ENCODE measurements around the gene TMEM117.
"Not testable (repeated sequence)": the region's sequence is repeated elsewhere in the genome, so short reads cannot be mapped to it uniquely, and the experiment has no call there.

The TMEM117 gene

GRCh38 chr12:44367916-44368315 lies 532.0 kb downstream of the TMEM117 start:
- in situ Hi-C loops (cut with HindIII; ENCODE audit: low pct_unique_long_range_greater_than_20kb, low sequenced_read_pairs): no loop called here
- DNase-seq (ENCODE audit: low read depth in 1 of 2, low spot score in 1 of 2): no peak

GRCh38 chr12:44369998-44370397 lies 534.1 kb downstream of the TMEM117 start:
- DNase-seq (ENCODE audit: low read depth in 1 of 2, low spot score in 1 of 2): no peak
- in situ Hi-C loops (cut with HindIII; ENCODE audit: low pct_unique_long_range_greater_than_20kb, low sequenced_read_pairs): no loop called here
- TF ChIP-seq JUND (IDR thresholded peaks at IDR 0.05; ENCODE audit: low read depth): no peak

More at GRCh38 chr12:44367916-44368315, 532.0 kb downstream of the TMEM117 start:
- TF ChIP-seq JUND (IDR thresholded peaks at IDR 0.05; ENCODE audit: low read depth): no peak

GRCh38 chr12:44370982-44371381 lies 535.1 kb downstream of the TMEM117 start:
- no peak for TF ChIP-seq JUND (IDR thresholded peaks at IDR 0.05; ENCODE audit: low read depth)
- in situ Hi-C loops (cut with HindIII; ENCODE audit: low pct_unique_long_range_greater_than_20kb, low sequenced_read_pairs): no loop called here
- no peak for DNase-seq (ENCODE audit: low read depth in 1 of 2, low spot score in 1 of 2)

DNA sequence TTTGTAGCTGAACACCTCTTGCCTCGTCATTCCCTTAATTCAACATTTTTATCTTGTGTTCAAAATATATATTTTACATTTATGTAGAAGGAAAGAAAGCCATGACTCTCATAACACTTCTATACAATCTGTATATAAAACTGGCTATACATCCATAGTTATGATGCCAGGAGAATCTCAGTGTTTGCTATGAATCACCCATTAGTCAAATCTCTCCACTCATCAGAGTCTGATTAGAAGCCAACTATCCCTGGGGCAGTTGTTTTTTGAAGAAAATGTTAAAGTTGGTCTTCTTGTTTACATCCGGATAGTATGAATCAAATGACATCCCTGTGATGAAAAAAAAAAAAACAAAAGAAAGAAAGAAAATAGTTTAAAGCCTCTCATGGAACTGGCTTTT lies 536.4 kb downstream of the TMEM117 start:
- TF ChIP-seq JUND (IDR thresholded peaks at IDR 0.05; ENCODE audit: low read depth): no peak
- in situ Hi-C loops (cut with HindIII; ENCODE audit: low pct_unique_long_range_greater_than_20kb, low sequenced_read_pairs): no loop called here
- DNase-seq (ENCODE audit: low read depth in 1 of 2, low spot score in 1 of 2): no peak

DNA sequence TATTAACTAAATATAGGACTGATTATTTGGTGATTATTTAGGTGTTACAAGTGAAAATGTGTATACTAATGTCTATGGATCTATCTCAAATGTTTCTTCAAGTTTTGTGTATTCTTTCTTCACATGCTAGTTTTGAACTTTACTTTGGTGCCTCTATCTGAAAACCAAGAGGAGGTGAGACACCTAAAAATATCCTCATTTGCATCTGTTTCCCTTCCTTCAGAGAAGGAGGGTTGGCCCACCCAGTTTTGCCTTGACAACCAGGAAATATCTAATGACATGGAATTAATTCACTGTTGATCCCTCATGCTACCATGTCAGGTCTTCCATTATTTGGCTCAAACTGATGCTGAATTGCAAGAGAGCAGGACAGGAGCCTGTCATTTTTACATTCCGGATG lies 539.8 kb downstream of the TMEM117 start:
- in situ Hi-C loops (cut with HindIII; ENCODE audit: low pct_unique_long_range_greater_than_20kb, low sequenced_read_pairs): no loop called here
- no peak for DNase-seq (ENCODE audit: low read depth in 1 of 2, low spot score in 1 of 2)

DNA sequence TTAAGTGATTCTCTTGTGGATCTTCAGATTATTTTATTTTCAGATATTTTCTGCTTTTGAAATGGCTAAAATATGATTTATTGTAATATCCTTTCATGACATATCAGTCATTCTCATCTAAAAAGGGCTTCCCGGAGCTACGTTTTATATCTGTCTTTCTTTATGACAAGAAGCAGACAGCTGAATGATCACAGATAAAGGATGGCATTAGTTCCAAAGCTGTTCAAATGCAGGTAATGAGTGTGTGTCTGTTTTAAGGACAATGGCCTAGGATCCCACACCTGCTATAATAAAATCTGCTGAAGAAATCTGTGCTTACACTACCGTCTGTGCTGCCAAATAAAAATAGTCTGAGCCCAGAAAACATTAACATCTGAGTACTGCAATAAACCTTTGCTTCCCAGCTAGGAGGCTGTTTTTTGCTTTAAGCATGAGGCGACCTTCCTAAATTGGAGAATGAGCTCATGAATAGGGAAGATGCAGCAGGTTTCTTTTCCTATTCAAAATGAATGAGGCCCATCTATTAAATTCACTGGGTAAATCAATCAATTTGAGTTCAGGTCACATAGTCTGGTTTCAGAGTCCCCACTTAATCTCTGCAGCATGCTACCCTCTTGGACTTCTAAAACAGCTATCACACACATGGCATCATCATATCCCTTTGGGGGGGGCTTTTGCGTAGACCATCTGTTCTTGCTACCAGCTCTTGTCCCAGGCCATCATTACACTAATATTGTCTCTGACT lies 541.7 kb downstream of the TMEM117 start:
- DNase-seq (ENCODE audit: low read depth in 1 of 2, low spot score in 1 of 2): no peak
- TF ChIP-seq JUND (IDR thresholded peaks at IDR 0.05; ENCODE audit: low read depth): no peak
- in situ Hi-C loops (cut with HindIII; ENCODE audit: low pct_unique_long_range_greater_than_20kb, low sequenced_read_pairs): no loop called here

More for the DNA sequence above, 539.8 kb downstream of the TMEM117 start:
- no peak for TF ChIP-seq JUND (IDR thresholded peaks at IDR 0.05; ENCODE audit: low read depth)

DNA sequence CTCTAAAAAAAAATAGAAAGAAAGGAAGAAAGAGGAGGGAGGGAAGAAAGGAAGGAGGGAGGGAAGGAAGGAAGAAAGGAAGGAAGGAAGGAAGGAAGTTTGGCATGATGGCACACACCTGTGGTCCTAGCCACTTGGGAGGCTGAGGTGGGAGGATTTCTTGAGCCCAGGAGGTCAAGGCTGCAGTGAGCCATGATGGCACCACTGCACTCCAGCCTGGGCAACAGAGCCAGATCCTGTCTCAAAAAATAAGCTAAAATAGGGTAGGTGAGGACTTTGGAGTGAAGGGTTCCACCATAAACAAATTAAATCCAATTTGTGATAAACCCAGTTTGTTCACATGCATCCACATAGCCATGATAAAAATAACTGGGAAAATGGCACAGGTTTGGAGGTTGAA lies 543.2 kb downstream of the TMEM117 start:
- in situ Hi-C loops (cut with HindIII; ENCODE audit: low pct_unique_long_range_greater_than_20kb, low sequenced_read_pairs); DNase-seq (ENCODE audit: low read depth in 1 of 2, low spot score in 1 of 2): not testable (repeated sequence)

DNA sequence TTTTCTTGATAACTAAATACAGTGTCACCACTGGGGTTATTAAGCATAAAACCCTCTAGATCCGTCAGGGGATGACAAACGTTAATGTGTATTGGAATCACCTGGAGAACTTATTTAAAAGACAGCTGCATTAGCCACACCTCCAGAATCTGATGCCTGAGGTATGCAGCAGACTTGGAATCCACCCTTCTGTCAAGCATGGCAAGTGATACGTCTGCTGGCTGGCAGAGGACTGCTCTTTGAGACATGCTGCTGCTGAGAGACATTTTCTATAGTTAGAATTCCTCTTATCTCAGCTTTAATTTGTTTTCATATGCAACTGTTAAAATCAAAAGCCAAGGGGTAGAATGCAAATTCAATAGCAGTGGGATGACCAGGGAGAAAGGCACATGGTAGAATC lies 544.0 kb downstream of the TMEM117 start:
- in situ Hi-C loops (cut with HindIII; ENCODE audit: low pct_unique_long_range_greater_than_20kb, low sequenced_read_pairs): no loop called here

DNA sequence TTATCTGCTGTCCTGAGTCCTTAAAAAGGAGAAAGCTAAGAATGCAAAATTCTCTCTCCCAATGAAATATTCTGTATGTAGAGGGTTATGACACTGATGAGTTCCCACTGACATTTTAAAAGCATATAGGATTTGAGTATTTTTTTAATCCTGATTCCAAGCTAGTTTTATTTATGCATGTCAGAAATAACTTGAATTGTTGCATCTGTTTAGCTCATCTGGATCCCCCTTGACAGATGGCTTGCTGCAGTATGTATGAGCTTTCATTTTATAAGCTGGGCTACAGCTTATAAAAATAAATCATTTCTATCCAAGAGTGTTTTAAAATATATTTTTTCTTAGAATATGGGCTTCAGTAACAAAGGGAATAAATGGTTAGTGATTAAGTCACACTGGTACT lies 545.0 kb downstream of the TMEM117 start:
- in situ Hi-C loops (cut with HindIII; ENCODE audit: low pct_unique_long_range_greater_than_20kb, low sequenced_read_pairs): no loop called here
- DNase-seq (ENCODE audit: low read depth in 1 of 2, low spot score in 1 of 2): no peak
- no peak for TF ChIP-seq JUND (IDR thresholded peaks at IDR 0.05; ENCODE audit: low read depth)

More for the DNA sequence above, 544.0 kb downstream of the TMEM117 start:
- no peak for TF ChIP-seq JUND (IDR thresholded peaks at IDR 0.05; ENCODE audit: low read depth)
- DNase-seq (ENCODE audit: low read depth in 1 of 2, low spot score in 1 of 2): no peak

GRCh38 chr12:44381341-44381740 lies 545.5 kb downstream of the TMEM117 start:
- no peak for DNase-seq (ENCODE audit: low read depth in 1 of 2, low spot score in 1 of 2)
- no peak for TF ChIP-seq JUND (IDR thresholded peaks at IDR 0.05; ENCODE audit: low read depth)
- in situ Hi-C loops (cut with HindIII; ENCODE audit: low pct_unique_long_range_greater_than_20kb, low sequenced_read_pairs): no loop called here

- DNase-seq (ENCODE audit: low read depth in 1 of 2, low spot score in 1 of 2): no peak
- in situ Hi-C loops (cut with HindIII; ENCODE audit: low pct_unique_long_range_greater_than_20kb, low sequenced_read_pairs): no loop called here
- no peak for TF ChIP-seq JUND (IDR thresholded peaks at IDR 0.05; ENCODE audit: low read depth)
These were observed 548.3 kb downstream of the TMEM117 start for GRCh38 chr12:44384136-44384535.

- in situ Hi-C loops (cut with HindIII; ENCODE audit: low pct_unique_long_range_greater_than_20kb, low sequenced_read_pairs): no loop called here
- no peak for DNase-seq (ENCODE audit: low read depth in 1 of 2, low spot score in 1 of 2)
- TF ChIP-seq JUND (IDR thresholded peaks at IDR 0.05; ENCODE audit: low read depth): no peak
These were observed 550.1 kb downstream of the TMEM117 start for GRCh38 chr12:44385964-44386363.

GRCh38 chr12:44387581-44387980 lies 551.7 kb downstream of the TMEM117 start:
- TF ChIP-seq JUND (IDR thresholded peaks at IDR 0.05; ENCODE audit: low read depth): no peak
- in situ Hi-C loops (cut with HindIII; ENCODE audit: low pct_unique_long_range_greater_than_20kb, low sequenced_read_pairs): no loop called here
- DNase-seq (ENCODE audit: low read depth in 1 of 2, low spot score in 1 of 2): no peak

- in situ Hi-C loops (cut with HindIII; ENCODE audit: low pct_unique_long_range_greater_than_20kb, low sequenced_read_pairs): no loop called here
- DNase-seq (ENCODE audit: low read depth in 1 of 2, low spot score in 1 of 2): no peak
- TF ChIP-seq JUND (IDR thresholded peaks at IDR 0.05; ENCODE audit: low read depth): no peak
These were observed 553.2 kb downstream of the TMEM117 start for GRCh38 chr12:44389038-44389437.

All from T47D (cell line).